CD14-positive monocyte (primary cell): ENCODE measurements around the gene ASIC2. TPM values are rescaled to one million over a fixed set of nuclear protein-coding genes. Genes with fewer than 3 reads are reported as not detected.

Experiments
- DNase-seq, 3 donors: peaks; one replicate each; pipeline ENCODE4 v3.0.0-alpha.2; 2011 to 2022
- H2AFZ ChIP-seq: 2 replicates; pipeline ENCODE4 v1.6.0; 2012; ENCODE audit warnings: mild to moderate bottlenecking, low read depth, low read length, inconsistent platforms; ENCODE audit not compliant: insufficient read depth, poor library complexity, severe bottlenecking
- H3K27ac ChIP-seq, 2 donors: 1 replicate in 1 of 2; 2 replicates in 1 of 2; pipeline ENCODE4 v1.5.1; 2012 to 2013; ENCODE audit warnings: low read length in 2 of 2, control low read depth in 1 of 2, inconsistent platforms in 1 of 2, low read depth in 1 of 2, mild to moderate bottlenecking in 1 of 2
- H3K27me3 ChIP-seq, 2 donors: one replicate each; pipeline versions ENCODE4 v1.6.0 to v1.6.1; 2011 to 2013; ENCODE audit warnings: low read length in 2 of 2; ENCODE audit not compliant: control insufficient read depth in 2 of 2, insufficient read depth in 2 of 2
- H3K36me3 ChIP-seq, 2 donors: replicated peaks in 1 of 2; 1 replicate in 1 of 2; 2 replicates in 1 of 2; pipeline versions ENCODE4 v1.5.1 to v1.6.1; 2012 to 2013; ENCODE audit warnings: low read length in 2 of 2, control low read depth in 1 of 2, inconsistent platforms in 1 of 2, mild to moderate bottlenecking in 1 of 2; ENCODE audit not compliant: insufficient read depth in 2 of 2, control insufficient read depth in 1 of 2
- H3K4me1 ChIP-seq, 2 donors: 1 replicate in 1 of 2; 2 replicates in 1 of 2; pipeline versions ENCODE4 v1.5.1 to v1.6.1; 2012 to 2013; ENCODE audit warnings: low read length in 2 of 2, control low read depth in 1 of 2, inconsistent platforms in 1 of 2, mild to moderate bottlenecking in 1 of 2, moderate library complexity in 1 of 2; ENCODE audit not compliant: insufficient read depth in 2 of 2, control insufficient read depth in 1 of 2
- H3K4me2 ChIP-seq: replicated peaks from 2 replicates; pipeline ENCODE3; 2012; ENCODE audit warnings: low read length, moderate library complexity, mild to moderate bottlenecking; ENCODE audit not compliant: poor library complexity, severe bottlenecking; ENCODE audit errors: extremely low read depth
- H3K4me3 ChIP-seq, 3 experiments: fragments of 200-600 bp in 1 of 3; sonication (generic) in 1 of 3; replicated peaks in 1 of 3; 1 replicate in 2 of 3; 2 replicates in 1 of 3; pipeline ENCODE4 v1.5.1; 2011 to 2013; ENCODE audit warnings: low read length in 3 of 3, mild to moderate bottlenecking in 3 of 3, control low read depth in 2 of 3, low read depth in 2 of 3, inconsistent platforms in 1 of 3, moderate library complexity in 1 of 3
- H3K79me2 ChIP-seq: 2 replicates; pipeline ENCODE4 v1.6.0; 2012; ENCODE audit warnings: mild to moderate bottlenecking, control low read depth, inconsistent platforms, low read length, moderate library complexity; ENCODE audit not compliant: insufficient read depth
- H3K9ac ChIP-seq: 2 replicates; pipeline ENCODE4 v1.6.0; 2017; ENCODE audit warnings: low read length, mild to moderate bottlenecking; ENCODE audit not compliant: insufficient read depth, poor library complexity, severe bottlenecking
- H3K9me3 ChIP-seq, 2 donors: replicated peaks in 1 of 2; 1 replicate in 1 of 2; 2 replicates in 1 of 2; pipeline versions ENCODE4 v1.5.1 to v1.6.1; 2012 to 2013; ENCODE audit warnings: low read length in 2 of 2, control low read depth in 1 of 2; ENCODE audit not compliant: control insufficient read depth in 1 of 2, insufficient read depth in 1 of 2
- H4K20me1 ChIP-seq: 2 replicates; pipeline ENCODE4 v1.6.0; 2012; ENCODE audit warnings: mild to moderate bottlenecking, low read length, control low read depth, moderate library complexity; ENCODE audit not compliant: insufficient read depth
- H3K27ac Mint-ChIP-seq, 7 donors: one replicate each; pipeline ENCODE4 v1.8.0; 2020; ENCODE audit warnings: mild to moderate bottlenecking in 7 of 7, mixed read lengths in 7 of 7, moderate library complexity in 6 of 7, inconsistent platforms in 2 of 7
- H3K27me3 Mint-ChIP-seq, 3 donors: one replicate each; pipeline ENCODE4 v1.8.0; 2021 to 2022; ENCODE audit warnings: low read depth in 3 of 3, mild to moderate bottlenecking in 3 of 3, mixed read lengths in 3 of 3, moderate library complexity in 3 of 3, inconsistent platforms in 1 of 3
- H3K36me3 Mint-ChIP-seq, 2 donors: one replicate each; pipeline ENCODE4 v1.8.0; 2020; ENCODE audit warnings: mixed read lengths in 2 of 2, inconsistent platforms in 1 of 2, mild to moderate bottlenecking in 1 of 2
- H3K4me1 Mint-ChIP-seq: one replicate; pipeline ENCODE4 v1.8.0; 2020; ENCODE audit warnings: mild to moderate bottlenecking, mixed read lengths
- H3K4me3 Mint-ChIP-seq, 2 donors: one replicate each; pipeline ENCODE4 v1.8.0; 2020; ENCODE audit warnings: mild to moderate bottlenecking in 2 of 2, mixed read lengths in 2 of 2, moderate library complexity in 1 of 2
- H3K9me3 Mint-ChIP-seq, 7 donors: one replicate each; pipeline ENCODE4 v1.8.0; 2020 to 2022; ENCODE audit warnings: mixed read lengths in 7 of 7, mild to moderate bottlenecking in 6 of 7, moderate library complexity in 6 of 7, inconsistent platforms in 2 of 7
- CTCF ChIP-seq: fragments of 200-600 bp; IDR thresholded peaks from one replicate; pipeline ENCODE4 v1.8.0; 2022; ENCODE audit warnings: antibody characterized with exemption, mild to moderate bottlenecking
- WGBS: methylation state at CpG from one replicate; pipeline ENCODE4 v1.1.5; 2013; ENCODE audit warnings: missing lambda C conversion rate; ENCODE audit not compliant: insufficient coverage; 5-methylcytosine and 5-hydroxymethylcytosine counted together
- intact Hi-C, 2 donors: fragments of 100-400 bp; cut with micrococcal nuclease; formaldehyde crosslinking; loops; one replicate each; pipeline versions ENCODE4 v1.15.0 to v1.15.1; 2023
- polyA plus RNA-seq, 3 donors: library from polyadenylated mRNA; depleted of rRNA in 1 of 3; unstranded in 2 of 3; stranded (reverse) in 1 of 3; fragments of 300-500 nt in 2 of 3; fragments of >200 nt in 1 of 3; fragmentation: Illumina TruSeq in 2 of 3; gene quantifications; 1 replicate in 2 of 3; 2 replicates in 1 of 3; pipeline ENCODE4 v1.2.3, GENCODE V29; 2012 to 2021

Gene ASIC2
- polyA plus RNA-seq, 3 donors, result not detected

GRCh38 chr17:33144837-33145236, 148.3 kb downstream of the ASIC2 start:
- Mint-ChIP-seq H3K9me3 (peaks cover 0 to 3% (median 0%) of the 10 kb centered on the region in 7 donors), H3K36me3 (no peaks in the 10 kb centered on the region), H3K27me3 (peaks cover 0 to 4% (median 2%) of the 10 kb centered on the region in 3 donors), H3K4me3 (no peak overlapping the region), H3K4me1 (no peaks in the 10 kb centered on the region), H3K27ac (no peak overlapping the region)
- intact Hi-C loops, result no loop called here
- Histone ChIP-seq H3K9ac (no peak overlapping the region), H3K27ac (no peak overlapping the region), H3K9me3 (no peaks in the 10 kb centered on the region), H3K4me3 (no peak overlapping the region), H3K36me3 (no peaks in the 10 kb centered on the region), H3K79me2 (no peaks in the 10 kb centered on the region), H3K27me3 (no peaks in the 10 kb centered on the region), H3K4me1 (no peaks in the 10 kb centered on the region), H2AFZ (no peak overlapping the region), H3K4me2 (no peak overlapping the region), H4K20me1 (no peaks in the 10 kb centered on the region)
- no peak for TF ChIP-seq CTCF
- WGBS, result 100% methylated on average over 1 of the region's 2 CpGs
- no peak for DNase-seq

- Mint-ChIP-seq H3K27ac (no peak overlapping the region), H3K4me3 (no peak overlapping the region), H3K4me1 (no peaks in the 10 kb centered on the region), H3K27me3 (peaks cover 0 to 4% (median 1%) of the 10 kb centered on the region in 3 donors), H3K36me3 (no peaks in the 10 kb centered on the region), H3K9me3 (peaks cover 0 to 2% (median 0%) of the 10 kb centered on the region in 7 donors)
- no peak for TF ChIP-seq CTCF
- no peak overlapping the region for H3K4me2 ChIP-seq
- no peaks in the 10 kb centered on the region for H3K4me1 ChIP-seq
- H3K9ac ChIP-seq, result no peak overlapping the region
- no peaks in the 10 kb centered on the region for H4K20me1 ChIP-seq
- H3K79me2 ChIP-seq, result no peaks in the 10 kb centered on the region
- no peak overlapping the region for H2AFZ ChIP-seq
- H3K9me3 ChIP-seq, result no peaks in the 10 kb centered on the region
- H3K27ac ChIP-seq, result no peak overlapping the region
- no peaks in the 10 kb centered on the region for H3K27me3 ChIP-seq
- no peak for DNase-seq
- intact Hi-C loops, result loop anchor here in 1 of 2 donors (1.0 kb wide), 1 partner anchor 18 kb away; no protein-coding TSS in a partner anchor
- 75% methylated on average over 1 of the region's 3 CpGs for WGBS
- H3K4me3 ChIP-seq, result no peak overlapping the region
- H3K36me3 ChIP-seq, result no peaks in the 10 kb centered on the region
Observed at GRCh38 chr17:33142705-33143299, 150.3 kb downstream of the ASIC2 start.
